ENCODE results near the gene RRBP1. TPM values are rescaled to one million over a fixed set of nuclear protein-coding genes. Genes with fewer than 3 reads are reported as not detected.

The RRBP1 gene
- total and polyA plus RNA-seq, 2 donors, result 80.1 to 147 TPM

Other genes with a start within 250 kb of the RRBP1 start
- 3.3 TPM for gene BFSP1, start 150.9 kb downstream of the RRBP1 start, total RNA-seq
- gene BFSP1, start 150.9 kb downstream of the RRBP1 start, polyA plus RNA-seq, result 2.0 TPM
- 589 TPM for gene DSTN, start 112.2 kb downstream of the RRBP1 start, total RNA-seq
- 2,115 TPM for gene DSTN, start 112.2 kb downstream of the RRBP1 start, polyA plus RNA-seq
- not detected for gene BANF2, start 17.7 kb upstream of the RRBP1 start, total RNA-seq
- not detected for gene BANF2, start 17.7 kb upstream of the RRBP1 start, polyA plus RNA-seq